Measurements from ENCODE around the gene ORM1. TPM values are rescaled to one million over a fixed set of nuclear protein-coding genes. Genes with fewer than 3 reads are reported as not detected.

Gene ORM1
- total RNA-seq, 1 donor: not detected

- H3K4me3 ChIP-seq (ENCODE audit: low read depth, low read length): no peak overlapping the region
- TF ChIP-seq CTCF (IDR thresholded peaks at IDR 0.05; ENCODE audit: insufficient read depth, low read length): no peak
- no peak for DNase-seq (ENCODE audit: low read depth)
These were observed 14.4 kb upstream of the ORM1 start for GRCh38 chr9:114308361-114308950.

GRCh38 chr9:114309096-114309495 lies 13.8 kb upstream of the ORM1 start:
- TF ChIP-seq CTCF (IDR thresholded peaks at IDR 0.05; ENCODE audit: insufficient read depth, low read length): no peak
- no peak overlapping the region for H3K4me3 ChIP-seq (ENCODE audit: low read depth, low read length)
- no peak for DNase-seq (ENCODE audit: low read depth)

- no peak for DNase-seq (ENCODE audit: low read depth)
- no peak for TF ChIP-seq CTCF (IDR thresholded peaks at IDR 0.05; ENCODE audit: insufficient read depth, low read length)
- H3K4me3 ChIP-seq (ENCODE audit: low read depth, low read length): no peak overlapping the region
These were observed 12.1 kb upstream of the ORM1 start for GRCh38 chr9:114310471-114311450.

GRCh38 chr9:114311571-114312512 lies 11.1 kb upstream of the ORM1 start:
- TF ChIP-seq CTCF (IDR thresholded peaks at IDR 0.05; ENCODE audit: insufficient read depth, low read length): no peak
- H3K4me3 ChIP-seq (ENCODE audit: low read depth, low read length): no peak overlapping the region
- DNase-seq (ENCODE audit: low read depth): no peak

- H3K4me3 ChIP-seq (ENCODE audit: low read depth, low read length): no peak overlapping the region
- no peak for DNase-seq (ENCODE audit: low read depth)
- no peak for TF ChIP-seq CTCF (IDR thresholded peaks at IDR 0.05; ENCODE audit: insufficient read depth, low read length)
These were observed 10.4 kb upstream of the ORM1 start for GRCh38 chr9:114312513-114312875.

GRCh38 chr9:114313186-114313585 lies 9.7 kb upstream of the ORM1 start:
- TF ChIP-seq CTCF (IDR thresholded peaks at IDR 0.05; ENCODE audit: insufficient read depth, low read length): no peak
- H3K4me3 ChIP-seq (ENCODE audit: low read depth, low read length): no peak overlapping the region
- no peak for DNase-seq (ENCODE audit: low read depth)

All from fibroblast of the aortic adventitia (primary cell).